Activated CD4-positive, CD25-positive, alpha-beta regulatory T cell treated with anti-CD3 and anti-CD28 coated beads, Interleukin-2, amount 50 U/mL, for 24 hours (primary cell): ENCODE measurements around the gene ARL5B.
"Not testable (repeated sequence)": the region's sequence is repeated elsewhere in the genome, so short reads cannot be mapped to it uniquely, and the experiment has no call there.

Experiments
- ATAC-seq, 2 donors: fragments of 150-1000 bp; cut with Tn5 transposase; one replicate each; pipeline ENCODE4 v1.10.0; 2021; ENCODE audit warnings: mild to moderate bottlenecking in 1 of 2, moderate library complexity in 1 of 2

The ARL5B gene, protein sequence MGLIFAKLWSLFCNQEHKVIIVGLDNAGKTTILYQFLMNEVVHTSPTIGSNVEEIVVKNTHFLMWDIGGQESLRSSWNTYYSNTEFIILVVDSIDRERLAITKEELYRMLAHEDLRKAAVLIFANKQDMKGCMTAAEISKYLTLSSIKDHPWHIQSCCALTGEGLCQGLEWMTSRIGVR

GRCh38 chr10:18659125-18659818, at the start of gene ARL5B:
TSS of gene ARL5B (plus strand) at chr10:18659431. CDS start at chr10:18659638, 207 bp downstream.
- ATAC-seq: peak; percentile 95 to 96

DNA sequence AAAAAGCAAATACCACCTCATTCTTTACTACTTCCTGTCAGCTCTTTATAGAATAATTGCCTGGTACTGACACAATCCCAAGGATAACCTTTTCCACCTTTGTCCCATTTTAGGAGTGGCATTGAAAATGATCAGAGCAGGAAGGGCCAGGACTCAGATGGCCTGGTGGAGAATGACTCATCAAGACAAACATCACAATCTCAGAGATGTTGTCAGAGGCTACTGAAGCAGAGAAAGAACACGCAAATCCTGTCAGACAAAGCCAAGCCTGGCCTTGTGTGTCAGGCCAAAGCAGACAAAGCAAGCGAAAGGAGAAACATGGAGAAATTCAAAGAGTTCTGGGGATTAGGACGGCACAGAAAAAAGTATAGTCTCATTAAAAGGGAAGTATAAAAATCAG, 48.7 kb upstream of the ARL5B start:
- ATAC-seq: no peak

DNA sequence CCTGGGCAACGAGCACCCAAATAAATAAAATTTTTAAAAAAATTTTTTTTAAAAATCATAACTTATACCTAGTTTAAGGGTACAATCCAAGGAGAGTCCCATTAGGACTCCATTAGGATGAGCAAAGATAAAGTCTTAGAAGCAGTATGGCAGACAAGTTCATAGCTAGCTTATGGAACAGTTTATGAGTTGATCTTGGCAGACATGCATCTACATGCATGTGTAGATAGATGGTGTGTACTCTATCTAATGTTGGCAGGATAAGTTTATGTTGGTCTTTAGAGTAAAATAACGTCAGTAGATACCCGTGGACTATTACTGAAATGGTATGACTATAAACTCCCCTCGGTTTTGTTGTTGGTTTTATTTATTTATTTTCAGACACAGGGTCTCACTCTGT, 48.1 kb upstream of the ARL5B start:
- no peak for ATAC-seq

- no peak for ATAC-seq
Observed at GRCh38 chr10:18615618-18616017, 43.6 kb upstream of the ARL5B start.

GRCh38 chr10:18616337-18616736, 42.9 kb upstream of the ARL5B start:
- ATAC-seq: no peak

DNA sequence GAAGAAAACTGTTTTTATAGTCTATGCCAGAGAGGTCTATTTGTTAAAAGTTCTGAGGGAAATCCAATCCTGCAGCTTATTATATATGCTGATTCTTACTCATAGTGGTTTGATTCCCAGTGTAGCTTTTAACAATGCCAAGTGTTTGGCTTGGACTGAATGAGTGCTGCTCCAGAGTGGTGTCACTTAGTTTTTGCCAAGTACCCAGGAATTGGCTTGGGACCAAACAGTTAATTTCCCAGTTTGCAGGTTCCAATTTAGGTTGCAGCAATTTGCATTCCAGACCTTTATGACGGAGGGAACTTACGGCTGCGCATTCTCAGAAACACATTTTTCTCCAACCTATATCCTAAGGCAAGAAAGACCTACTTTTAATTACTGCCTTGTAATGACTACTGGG, 40.2 kb upstream of the ARL5B start:
- ATAC-seq: no peak

DNA sequence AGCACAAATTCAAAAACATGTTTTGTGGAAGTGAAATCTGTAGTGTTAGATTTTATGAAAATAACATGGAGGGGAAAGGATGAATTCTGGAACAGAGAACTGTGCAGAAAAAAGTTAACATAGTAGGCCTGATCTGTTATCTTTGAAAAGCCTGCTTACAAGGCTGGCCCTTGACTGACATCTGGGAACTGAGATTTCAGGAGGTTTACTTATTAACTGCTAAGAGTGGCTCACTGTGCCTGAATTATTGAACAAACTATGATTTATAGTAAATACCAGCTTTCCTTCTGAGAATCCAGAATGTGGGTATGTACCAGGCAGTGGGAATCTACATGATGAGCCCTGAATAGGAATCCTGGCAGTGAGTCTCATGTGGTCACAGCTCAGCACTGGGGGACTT, 38.4 kb upstream of the ARL5B start:
- no peak for ATAC-seq

- ATAC-seq: not testable (repeated sequence)
Observed at GRCh38 chr10:18623671-18624070, 35.6 kb upstream of the ARL5B start.

DNA sequence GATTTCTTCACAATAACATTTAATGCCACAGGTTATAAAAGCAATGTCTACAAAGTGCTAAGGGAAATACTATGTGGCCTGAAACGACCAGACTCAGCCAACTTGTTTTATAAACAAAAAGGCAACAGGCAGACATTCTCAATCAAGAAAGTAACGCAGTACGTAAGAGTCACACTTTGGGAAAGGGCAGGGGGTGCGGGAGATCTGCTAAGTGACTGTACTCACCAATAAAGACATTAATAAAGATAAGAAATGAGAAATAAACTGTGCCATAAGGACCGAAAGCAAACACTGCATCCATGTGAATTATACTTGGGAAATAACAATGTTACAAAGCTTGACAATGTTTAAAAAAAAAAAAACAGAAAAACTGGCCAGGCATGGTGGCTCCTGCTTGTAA, 33.3 kb upstream of the ARL5B start:
- ATAC-seq: no peak

GRCh38 chr10:18627452-18628018, 31.7 kb upstream of the ARL5B start:
- not testable (repeated sequence) for ATAC-seq

DNA sequence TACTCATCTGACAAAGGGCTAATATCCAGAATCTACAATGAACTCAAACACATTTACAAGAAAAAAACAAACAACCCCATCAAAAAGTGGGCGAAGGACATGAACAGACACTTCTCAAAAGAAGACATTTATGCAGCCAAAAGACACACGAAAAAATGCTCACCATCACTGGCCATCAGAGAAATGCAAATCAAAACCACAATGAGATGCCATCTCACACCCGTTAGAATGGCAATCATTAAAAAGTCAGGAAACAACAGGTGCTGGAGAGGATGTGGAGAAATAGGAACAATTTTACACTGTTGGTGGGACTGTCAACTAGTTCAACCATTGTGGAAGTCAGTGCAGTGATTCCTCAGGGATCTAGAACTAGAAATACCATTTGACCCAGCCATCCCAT, 26.7 kb upstream of the ARL5B start:
- ATAC-seq: not testable (repeated sequence)

GRCh38 chr10:18635995-18636394, 23.2 kb upstream of the ARL5B start:
- no peak for ATAC-seq

GRCh38 chr10:18637400-18637799, 21.8 kb upstream of the ARL5B start:
- ATAC-seq: not testable (repeated sequence)

- ATAC-seq: not testable (repeated sequence)
Observed at GRCh38 chr10:18639719-18640118, 19.5 kb upstream of the ARL5B start.

GRCh38 chr10:18647151-18647550, 12.1 kb upstream of the ARL5B start:
- ATAC-seq: peak; percentile 55 to 67

DNA sequence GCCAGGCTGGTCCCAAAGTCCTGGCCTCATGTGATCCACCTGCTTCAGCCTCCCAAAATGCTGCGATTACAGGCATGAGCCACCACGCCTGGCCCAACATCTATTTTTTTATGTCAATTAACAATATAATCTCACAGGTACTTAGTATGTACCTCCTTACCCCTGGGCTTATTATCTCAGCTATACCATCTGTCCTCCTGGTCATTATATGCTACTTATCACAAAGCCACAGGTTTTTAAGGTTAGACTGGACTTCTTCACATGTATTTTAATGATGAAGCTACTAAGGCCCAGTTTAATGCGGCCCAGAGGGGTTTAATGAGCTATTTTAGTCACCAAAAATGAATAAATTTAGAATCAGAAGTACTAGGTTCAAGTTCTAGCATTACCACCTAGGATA, 11.3 kb upstream of the ARL5B start:
- ATAC-seq: no peak

GRCh38 chr10:18649364-18649959, 9.8 kb upstream of the ARL5B start:
- ATAC-seq: peak in 1 of 2 donors; percentile 14

DNA sequence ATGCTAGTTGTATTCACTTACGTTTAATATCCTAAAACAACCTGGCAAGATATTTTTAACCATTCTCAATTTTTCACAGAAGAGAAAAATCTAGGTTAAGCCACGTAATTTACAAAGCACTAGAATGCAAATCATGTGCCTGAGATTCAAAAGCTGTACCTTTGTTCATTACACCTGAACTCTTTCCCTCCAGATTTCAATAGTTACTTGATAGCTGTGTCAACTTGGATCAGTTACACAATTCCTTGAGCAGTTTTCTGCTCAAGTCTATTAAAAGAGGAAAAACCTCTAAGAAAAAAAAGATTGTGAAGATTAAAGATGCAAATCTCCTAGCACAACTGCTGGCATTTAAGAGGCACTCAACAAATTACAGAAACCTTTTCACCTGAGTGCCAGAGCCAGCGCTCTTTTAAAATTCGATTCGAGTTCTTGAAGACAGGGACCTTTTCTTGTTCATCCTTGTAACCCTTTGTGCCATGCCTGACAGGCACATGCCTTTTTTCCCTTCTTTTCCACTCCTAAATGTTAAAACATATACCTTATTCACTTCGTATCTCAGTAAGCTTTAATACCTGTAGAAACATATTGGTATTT, 8.7 kb upstream of the ARL5B start:
- ATAC-seq: no peak

DNA sequence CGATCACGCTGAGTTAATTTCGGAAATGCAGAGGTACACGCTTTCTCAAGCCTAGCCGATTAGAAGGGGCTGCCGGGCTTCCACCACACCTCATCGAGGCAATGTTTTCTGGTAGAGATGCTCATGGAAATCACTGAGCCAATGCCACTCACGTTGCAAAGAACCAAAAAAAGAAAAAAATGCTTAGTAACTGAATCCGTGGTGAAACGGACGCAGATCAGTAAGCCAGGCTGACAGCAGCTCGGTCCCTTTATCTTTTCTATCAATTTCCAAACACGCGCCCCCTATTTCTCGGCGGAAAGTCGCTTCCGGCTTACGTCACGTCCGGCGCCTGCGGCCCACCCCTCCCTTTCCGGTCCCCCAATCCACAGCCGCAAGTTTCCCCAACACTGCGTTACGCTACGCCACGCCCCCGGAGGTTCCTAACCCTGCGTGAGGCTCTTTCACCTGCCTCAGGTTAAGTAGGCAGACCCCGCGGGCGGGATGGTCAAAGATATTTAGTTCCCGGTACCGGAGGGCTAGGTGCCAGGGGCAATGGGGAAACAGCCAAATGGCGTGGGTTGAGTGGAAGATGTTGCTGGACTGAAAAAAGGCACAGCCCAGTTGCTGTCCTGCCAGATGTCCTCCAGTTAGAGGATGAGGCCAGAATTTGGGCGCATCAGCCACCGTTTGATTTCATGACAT, 7.8 kb upstream of the ARL5B start, which contains the start of gene NSUN6:
Gene NSUN6, minus strand, starts transcription at position 264 of the 684 bp plus-strand sequence. CDS start 384 bp downstream, outside the sequence.
- ATAC-seq: peak; percentile 85 to 86

- no peak for ATAC-seq
Observed at GRCh38 chr10:18653112-18653511, 6.1 kb upstream of the ARL5B start.

- no peak for ATAC-seq
Observed at GRCh38 chr10:18656724-18657123, 2.5 kb upstream of the ARL5B start.

- no peak for ATAC-seq
Observed at GRCh38 chr10:18658271-18659124, 733 bp upstream of the ARL5B start.
